OCI-LY1 (cell line): Measurements from ENCODE around the gene AKR7A3.

ENCODE experiments used
- EZH2 ChIP-seq: fragments of 200-600 bp; sonication (generic), shearing (Covaris generic); IDR thresholded peaks from 2 replicates; pipeline ENCODE4 v1.8.0; 2017; ENCODE audit warnings: borderline replicate concordance, mixed run types, mild to moderate bottlenecking, antibody characterized with exemption, low read length, moderate library complexity, mixed read lengths
- TF ChIP-seq, protein P1 (sequence below): fragments of 200-600 bp; sonication (generic), shearing (Covaris generic); IDR thresholded peaks from 2 replicates; pipeline ENCODE4 v1.5.1; 2017; ENCODE audit warnings: mild to moderate bottlenecking, antibody characterized with exemption, low read length, moderate library complexity, mixed read lengths

DNA sequence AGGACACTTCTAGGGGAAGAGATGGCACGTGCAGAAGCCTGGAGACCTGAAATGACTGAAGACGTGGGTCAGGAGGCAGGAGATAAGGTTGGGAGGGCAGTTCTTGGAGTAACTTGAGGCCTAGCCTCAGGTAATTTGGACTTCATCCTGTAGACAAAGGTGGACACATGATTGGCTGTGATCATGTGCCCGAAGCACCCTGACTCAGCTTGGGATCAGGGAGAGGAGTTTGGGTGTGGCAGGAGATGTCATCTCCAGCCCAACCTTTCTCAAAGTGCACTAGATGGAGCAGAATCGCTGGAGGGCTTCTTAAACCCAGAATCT is 25.0 kb upstream of the AKR7A3 start:
- no peak for TF ChIP-seq EZH2
- TF ChIP-seq, protein P1, sequence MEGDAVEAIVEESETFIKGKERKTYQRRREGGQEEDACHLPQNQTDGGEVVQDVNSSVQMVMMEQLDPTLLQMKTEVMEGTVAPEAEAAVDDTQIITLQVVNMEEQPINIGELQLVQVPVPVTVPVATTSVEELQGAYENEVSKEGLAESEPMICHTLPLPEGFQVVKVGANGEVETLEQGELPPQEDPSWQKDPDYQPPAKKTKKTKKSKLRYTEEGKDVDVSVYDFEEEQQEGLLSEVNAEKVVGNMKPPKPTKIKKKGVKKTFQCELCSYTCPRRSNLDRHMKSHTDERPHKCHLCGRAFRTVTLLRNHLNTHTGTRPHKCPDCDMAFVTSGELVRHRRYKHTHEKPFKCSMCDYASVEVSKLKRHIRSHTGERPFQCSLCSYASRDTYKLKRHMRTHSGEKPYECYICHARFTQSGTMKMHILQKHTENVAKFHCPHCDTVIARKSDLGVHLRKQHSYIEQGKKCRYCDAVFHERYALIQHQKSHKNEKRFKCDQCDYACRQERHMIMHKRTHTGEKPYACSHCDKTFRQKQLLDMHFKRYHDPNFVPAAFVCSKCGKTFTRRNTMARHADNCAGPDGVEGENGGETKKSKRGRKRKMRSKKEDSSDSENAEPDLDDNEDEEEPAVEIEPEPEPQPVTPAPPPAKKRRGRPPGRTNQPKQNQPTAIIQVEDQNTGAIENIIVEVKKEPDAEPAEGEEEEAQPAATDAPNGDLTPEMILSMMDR: no peak
